ENCODE results near the gene IFI16. TPM values are rescaled to one million over a fixed set of nuclear protein-coding genes. Genes with fewer than 3 reads are reported as not detected.

IFI16 gene
- total and polyA plus RNA-seq, 2 donors (not counting 3 experiments of a cell fraction or from before 2014, with no cell fraction given): 52.8 to 183 TPM

GRCh38 chr1:159030311-159030710, 20.6 kb downstream of the IFI16 start:
- intact Hi-C loops (cut with micrococcal nuclease) (no loop called here), dilution Hi-C loops (cut with MboI; ENCODE audit: extremely low pct_ligation_motif_present, low sequenced_read_pairs) (no loop called here)
- Histone ChIP-seq H3K9me1 (replicated peaks; ENCODE audit: control insufficient read depth, extremely low read depth, insufficient read depth, low read length) (no peaks in the 10 kb centered on the region), H3K27me3 (ENCODE audit: control insufficient read depth in 2 of 2, insufficient read depth in 2 of 2, low read length in 2 of 2) (no peaks in the 10 kb centered on the region), H3K9ac (replicated peaks; ENCODE audit: extremely low read depth, insufficient read depth, low read length) (no peak overlapping the region), H3K36me3 (ENCODE audit: control insufficient read depth in 2 of 2, extremely low read depth in 1 of 2, insufficient read depth in 2 of 2, low read length in 2 of 2) (peaks cover 23 to 33% of the 10 kb centered on the region in 2 experiments), H3K27ac (ENCODE audit: insufficient read depth, low read depth, low read length) (no peak overlapping the region), H3K4me3 (replicated peaks in 1 of 3; ENCODE audit: insufficient read depth in 1 of 3, low read depth in 1 of 3, low read length in 3 of 3) (no peak overlapping the region), H3K9me3 (replicated peaks; ENCODE audit: control insufficient read depth, insufficient read depth, low read length) (no peaks in the 10 kb centered on the region), H4K20me1 (replicated peaks; ENCODE audit: control insufficient read depth, extremely low read depth, insufficient read depth, low read length) (no peaks in the 10 kb centered on the region), H3K79me2 (ENCODE audit: control insufficient read depth, insufficient read depth, low read length) (peaks cover 68% of the 10 kb centered on the region), H2AFZ (ENCODE audit: low read depth, low read length) (no peak overlapping the region), H3K4me1 (ENCODE audit: control insufficient read depth, extremely low read depth, insufficient read depth, low read length) (peaks cover 7% of the 10 kb centered on the region), H3K4me2 (ENCODE audit: insufficient read depth, low read length) (no peak overlapping the region)
- FAIRE-seq (no peak), DNase-seq (ENCODE audit: low read depth, low spot score) (peak; percentile 61)
- ChIA-PET POLR2A (no interaction called here), CTCF (interaction anchor here (0.9 to 1.4 kb wide), 5 partner anchors 15 to 826 kb away, joined by 3 read pairs; partner anchors contain the start of gene IFI16)
- BruUV-seq (replicated peaks): no TSS peak
- no peak for TF ChIP-seq CTCF (IDR thresholded peaks at IDR 0.05; ENCODE audit: extremely low read depth in 1 of 2, insufficient read depth in 1 of 2, low read depth in 1 of 2, low read length in 2 of 2)
- no peak for TF ChIP-seq GATA2 (IDR thresholded peaks at IDR 0.05; ENCODE audit: insufficient read depth, insufficient read length, low read depth, low read length)
- TF ChIP-seq POLR2A (IDR thresholded peaks at IDR 0.05; ENCODE audit: low read depth, low read length): no peak
- no peak for TF ChIP-seq EZH2 (IDR thresholded peaks at IDR 0.05; ENCODE audit: borderline replicate concordance, low read depth, low read length, severe bottlenecking)
- TF ChIP-seq FOS (IDR thresholded peaks at IDR 0.05; ENCODE audit: borderline replicate concordance, insufficient read depth, low read length): no peak
- TF ChIP-seq MYC (IDR thresholded peaks at IDR 0.05; ENCODE audit: low read depth, low read length): no peak
- no peak for TF ChIP-seq JUN (IDR thresholded peaks at IDR 0.05; ENCODE audit: borderline replicate concordance, insufficient read depth, insufficient read length, low read depth)
- TF ChIP-seq POLR2AphosphoS5 (IDR thresholded peaks at IDR 0.05; ENCODE audit: insufficient read depth, low read depth, low read length): no peak
- TF ChIP-seq MAX (IDR thresholded peaks at IDR 0.05; ENCODE audit: insufficient read depth, insufficient read length): no peak

Data from endothelial cell of umbilical vein (primary cell).